Astrocyte (in vitro differentiated cells and primary cell): ENCODE data around the gene EGLN1. TPM values are rescaled to one million over a fixed set of nuclear protein-coding genes. Genes with fewer than 3 reads are reported as not detected.

Experiments
- DNase-seq: peaks from one replicate; pipeline ENCODE4 v3.0.0-alpha.2; 2010; ENCODE audit warnings: low read depth
- FAIRE-seq: peaks from 2 replicates; lab custom pipeline; 2011; peaks lifted over from hg19 to GRCh38; lab: Jason Lieb, UNC
- H2AFZ ChIP-seq: 2 replicates; pipeline ENCODE4 v1.6.0; 2012; ENCODE audit warnings: low read depth, low read length, inconsistent platforms
- H3K27ac ChIP-seq: 2 replicates; pipeline ENCODE4 v1.5.1; 2011; ENCODE audit warnings: low read depth, low read length, inconsistent platforms
- H3K27me3 ChIP-seq: 2 replicates; pipeline ENCODE4 v1.6.0; 2011; ENCODE audit warnings: low read length, inconsistent platforms; ENCODE audit not compliant: insufficient read depth
- H3K36me3 ChIP-seq: 2 replicates; pipeline ENCODE4 v1.5.1; 2011; ENCODE audit warnings: low read length, inconsistent platforms; ENCODE audit not compliant: insufficient read depth
- H3K4me1 ChIP-seq: 2 replicates; pipeline ENCODE4 v1.5.1; 2011; ENCODE audit warnings: low read length, inconsistent platforms; ENCODE audit not compliant: insufficient read depth
- H3K4me2 ChIP-seq: 2 replicates; pipeline ENCODE4 v1.6.0; 2012; ENCODE audit warnings: low read length, inconsistent platforms
- H3K4me3 ChIP-seq: 2 replicates; pipeline ENCODE4 v1.5.1; 2011; ENCODE audit warnings: low read depth, mild to moderate bottlenecking, low read length, inconsistent platforms; ENCODE audit not compliant: insufficient read depth
- H3K79me2 ChIP-seq: 2 replicates; pipeline ENCODE4 v1.6.0; 2012; ENCODE audit warnings: mild to moderate bottlenecking, low read length, inconsistent platforms; ENCODE audit not compliant: insufficient read depth
- H3K9ac ChIP-seq: 2 replicates; pipeline ENCODE4 v1.6.0; 2012; ENCODE audit warnings: mild to moderate bottlenecking, low read length, inconsistent platforms
- H3K9me3 ChIP-seq: 2 replicates; pipeline ENCODE4 v1.5.1; 2012; ENCODE audit warnings: low read depth, mild to moderate bottlenecking, low read length, inconsistent platforms; ENCODE audit not compliant: insufficient read depth
- H4K20me1 ChIP-seq: 2 replicates; pipeline ENCODE4 v1.6.0; 2012; ENCODE audit warnings: low read length, inconsistent platforms; ENCODE audit not compliant: insufficient read depth
- H3K27ac Mint-ChIP-seq: one replicate; pipeline ENCODE4 v1.8.0; 2021; ENCODE audit warnings: mild to moderate bottlenecking, mixed read lengths; ENCODE audit not compliant: unreplicated experiment
- H3K27me3 Mint-ChIP-seq: one replicate; pipeline ENCODE4 v1.8.0; 2021; ENCODE audit warnings: low read depth, mixed read lengths; ENCODE audit not compliant: unreplicated experiment
- H3K36me3 Mint-ChIP-seq: one replicate; pipeline ENCODE4 v1.8.0; 2021; ENCODE audit warnings: low read depth, mixed read lengths; ENCODE audit not compliant: unreplicated experiment
- H3K4me1 Mint-ChIP-seq: one replicate; pipeline ENCODE4 v1.8.0; 2021; ENCODE audit warnings: low read depth, mixed read lengths; ENCODE audit not compliant: unreplicated experiment
- H3K4me3 Mint-ChIP-seq: one replicate; pipeline ENCODE4 v1.8.0; 2021; ENCODE audit warnings: mild to moderate bottlenecking, moderate library complexity, mixed read lengths; ENCODE audit not compliant: unreplicated experiment
- H3K9me3 Mint-ChIP-seq: one replicate; pipeline ENCODE4 v1.8.0; 2021; ENCODE audit warnings: mild to moderate bottlenecking, mixed read lengths; ENCODE audit not compliant: unreplicated experiment
- CTCF ChIP-seq: IDR thresholded peaks from 2 replicates; pipeline ENCODE4 v1.5.1; 2011; ENCODE audit warnings: low read depth, mild to moderate bottlenecking, inconsistent platforms, low read length, moderate library complexity; ENCODE audit not compliant: insufficient read depth
- EZH2 ChIP-seq: IDR thresholded peaks from 2 replicates; pipeline ENCODE4 v1.6.1; 2012; ENCODE audit warnings: mild to moderate bottlenecking, low read length, inconsistent platforms; ENCODE audit not compliant: insufficient read depth
- total RNA-seq: library from RNA; stranded (reverse); gene quantifications from 2 replicates; pipeline ENCODE4 v1.2.1, GENCODE V29; 2021

Gene EGLN1
- total RNA-seq, 1 donor from 2014 or later: 34.5 TPM

GRCh38 chr1:231407547-231408396 is 14.3 kb downstream of the EGLN1 start:
- Mint-ChIP-seq H3K9me3 (no peaks in the 10 kb centered on the region), H3K4me1 (peaks cover 8% of the 10 kb centered on the region), H3K36me3 (no peaks in the 10 kb centered on the region), H3K27me3 (no peaks in the 10 kb centered on the region), H3K4me3 (no peak overlapping the region), H3K27ac (no peak overlapping the region)
- peak overlapping the region; percentile 69 for H3K9ac ChIP-seq
- H2AFZ ChIP-seq: no peak overlapping the region
- peak overlapping the region; percentile 80 for H3K4me2 ChIP-seq
- peak overlapping the region; percentile 29 for H3K4me3 ChIP-seq
- H3K27ac ChIP-seq: peak overlapping the region; percentile 67
- no peaks in the 10 kb centered on the region for H3K9me3 ChIP-seq
- no peaks in the 10 kb centered on the region for H3K27me3 ChIP-seq
- H3K4me1 ChIP-seq: peaks cover 15% of the 10 kb centered on the region
- no peak for TF ChIP-seq CTCF
- no peak for TF ChIP-seq EZH2
- DNase-seq (peak; percentile 59), FAIRE-seq (no peak)
- no peaks in the 10 kb centered on the region for H3K36me3 ChIP-seq
- H3K79me2 ChIP-seq: peaks cover 78% of the 10 kb centered on the region
- H4K20me1 ChIP-seq: peaks cover 26% of the 10 kb centered on the region

DNA sequence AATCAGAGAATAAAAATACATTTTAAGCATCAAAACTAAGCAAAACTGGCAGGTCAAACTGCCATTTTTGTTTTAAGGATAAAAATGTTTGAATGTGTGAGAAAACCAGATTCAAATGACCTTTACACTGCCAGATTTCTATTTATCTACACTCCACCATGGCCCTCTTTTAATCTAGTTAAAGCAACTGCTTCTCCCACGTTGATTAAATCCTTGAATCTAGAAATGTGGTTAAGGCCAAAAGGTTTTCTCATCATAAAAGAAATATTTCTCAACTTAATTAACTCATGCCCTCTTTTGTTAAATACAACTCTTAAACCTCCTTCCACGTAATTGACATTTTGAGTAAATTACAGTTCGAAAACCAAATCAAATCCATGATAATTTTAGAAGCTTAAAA is 15.0 kb downstream of the EGLN1 start:
- Histone ChIP-seq H3K27ac (no peak overlapping the region), H3K36me3 (no peaks in the 10 kb centered on the region), H3K9me3 (no peaks in the 10 kb centered on the region), H3K4me3 (no peak overlapping the region), H3K4me2 (no peak overlapping the region), H2AFZ (no peak overlapping the region), H3K79me2 (peaks cover 77% of the 10 kb centered on the region), H3K27me3 (no peaks in the 10 kb centered on the region), H3K4me1 (peaks cover 15% of the 10 kb centered on the region), H4K20me1 (peaks cover 26% of the 10 kb centered on the region), H3K9ac (no peak overlapping the region)
- DNase-seq (no peak), FAIRE-seq (no peak)
- no peak for TF ChIP-seq EZH2
- TF ChIP-seq CTCF: no peak
- no peak overlapping the region for H3K4me3 Mint-ChIP-seq
- no peaks in the 10 kb centered on the region for H3K9me3 Mint-ChIP-seq
- no peaks in the 10 kb centered on the region for H3K36me3 Mint-ChIP-seq
- no peaks in the 10 kb centered on the region for H3K27me3 Mint-ChIP-seq
- no peak overlapping the region for H3K27ac Mint-ChIP-seq
- H3K4me1 Mint-ChIP-seq: peaks cover 8% of the 10 kb centered on the region

DNA sequence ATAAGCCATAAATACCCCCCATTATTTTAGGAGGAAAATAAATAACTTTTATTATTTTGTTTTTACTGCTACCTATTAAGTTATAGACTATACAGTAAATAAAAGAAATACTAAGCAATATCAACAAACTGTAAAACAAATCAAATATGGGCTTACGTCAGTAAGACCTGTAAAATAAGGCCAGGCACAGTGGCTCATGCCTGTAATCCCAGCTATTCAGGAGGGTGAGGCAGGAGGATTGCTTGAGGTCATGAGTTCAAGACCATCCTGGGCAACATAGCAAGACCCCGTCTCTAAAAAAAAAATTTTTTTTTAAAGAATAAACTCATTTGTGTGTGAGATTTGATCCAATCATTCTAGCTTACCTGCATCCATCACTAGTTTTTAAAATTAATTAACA is 17.8 kb downstream of the EGLN1 start:
- Histone ChIP-seq H3K27me3 (no peaks in the 10 kb centered on the region), H3K79me2 (peaks cover 78% of the 10 kb centered on the region), H4K20me1 (peaks cover 11% of the 10 kb centered on the region), H3K4me2 (no peak overlapping the region), H3K36me3 (no peaks in the 10 kb centered on the region), H3K27ac (no peak overlapping the region), H3K4me1 (peaks cover 13% of the 10 kb centered on the region), H3K9me3 (no peaks in the 10 kb centered on the region), H3K9ac (no peak overlapping the region), H3K4me3 (no peak overlapping the region), H2AFZ (no peak overlapping the region)
- DNase-seq: no peak
- Mint-ChIP-seq H3K27me3 (no peaks in the 10 kb centered on the region), H3K36me3 (no peaks in the 10 kb centered on the region), H3K4me3 (no peak overlapping the region), H3K27ac (no peak overlapping the region), H3K9me3 (no peaks in the 10 kb centered on the region), H3K4me1 (peaks cover 8% of the 10 kb centered on the region)
- no peak for FAIRE-seq
- no peak for TF ChIP-seq EZH2
- TF ChIP-seq CTCF: no peak
